H1 (cell line): ENCODE data around the gene HMGB3. TPM values are rescaled to one million over a fixed set of nuclear protein-coding genes. Genes with fewer than 3 reads are reported as not detected.

Experiments used
- ATF3 ChIP-seq: IDR thresholded peaks from 2 replicates; pipeline ENCODE4 v1.6.1; 2011; ENCODE audit warnings: low read depth, mild to moderate bottlenecking, low read length; ENCODE audit not compliant: insufficient read depth
- E2F6 ChIP-seq: IDR thresholded peaks from 2 replicates; pipeline ENCODE4 v1.6.1; 2012; ENCODE audit warnings: inconsistent platforms
- HDAC2 ChIP-seq, 2 experiments: fragments of 300-600 bp in 1 of 2; sonication (generic) in 1 of 2; IDR thresholded peaks; 2 replicates each; pipeline ENCODE4 v1.6.1; 2011 to 2012; ENCODE audit warnings: low read depth in 2 of 2, low read length in 2 of 2, mild to moderate bottlenecking in 2 of 2, moderate library complexity in 2 of 2, borderline replicate concordance in 1 of 2, inconsistent platforms in 1 of 2
- JUN ChIP-seq: IDR thresholded peaks from 2 replicates; pipeline ENCODE4 v1.6.1; 2011; ENCODE audit warnings: low read depth, mild to moderate bottlenecking, improper control_type of control experiment, low read length
- MAX ChIP-seq: IDR thresholded peaks from 2 replicates; pipeline ENCODE4 v1.6.1; 2012; ENCODE audit warnings: inconsistent platforms
- RFX5 ChIP-seq: IDR thresholded peaks from 2 replicates; pipeline ENCODE4 v1.6.1; 2011; ENCODE audit warnings: low read depth, low read length, improper control_type of control experiment, borderline replicate concordance
- USF2 ChIP-seq: IDR thresholded peaks from 2 replicates; pipeline ENCODE4 v1.6.1; 2011; ENCODE audit warnings: low read length, improper control_type of control experiment
- polyA plus RNA-seq, 7 experiments: library from polyadenylated mRNA; depleted of rRNA in 3 of 7; stranded (reverse) in 5 of 7; unstranded in 2 of 7; fragments of >200 nt in 5 of 7; fragments of 200-250 nt in 2 of 7; gene quantifications; 1 replicate in 5 of 7; 2 replicates in 1 of 7; 4 replicates in 1 of 7; pipeline versions ENCODE4 v1.2.1 to v1.2.3, GENCODE V29; 2011 to 2013; ENCODE audit warnings: missing spikeins in 2 of 7, mixed read lengths in 2 of 7
- total RNA-seq: library from RNA; stranded (reverse); fragmentation: NEBNext Ultra II Directional; extraction: Animal tissue kit (Norgen Biotek cat#: 25700); gene quantifications from 2 replicates; pipeline ENCODE4 v1.2.1, GENCODE V29; 2021

Gene HMGB3
- total and polyA plus RNA-seq, 2 of the 8 experiments (the other 6 are each of a cell fraction or from before 2014, with no cell fraction given) = 55.8 to 346 TPM

GRCh38 chrX:150967786-150968185 lies 15.3 kb upstream of the HMGB3 start (continued):
- TF ChIP-seq ATF3 (no peak), USF2 (no peak), JUN (no peak), HDAC2 (IDR thresholded peaks at IDR 0.05; ENCODE audit: borderline replicate concordance in 1 of 2, low read depth in 2 of 2, low read length in 2 of 2) (no peak), E2F6 (no peak), MAX (no peak), RFX5 (no peak)
